ENCODE results near the gene CDKL1.
"Not testable (repeated sequence)": the region's sequence is repeated elsewhere in the genome, so short reads cannot be mapped to it uniquely, and the experiment has no call there.

CDKL1 gene

DNA sequence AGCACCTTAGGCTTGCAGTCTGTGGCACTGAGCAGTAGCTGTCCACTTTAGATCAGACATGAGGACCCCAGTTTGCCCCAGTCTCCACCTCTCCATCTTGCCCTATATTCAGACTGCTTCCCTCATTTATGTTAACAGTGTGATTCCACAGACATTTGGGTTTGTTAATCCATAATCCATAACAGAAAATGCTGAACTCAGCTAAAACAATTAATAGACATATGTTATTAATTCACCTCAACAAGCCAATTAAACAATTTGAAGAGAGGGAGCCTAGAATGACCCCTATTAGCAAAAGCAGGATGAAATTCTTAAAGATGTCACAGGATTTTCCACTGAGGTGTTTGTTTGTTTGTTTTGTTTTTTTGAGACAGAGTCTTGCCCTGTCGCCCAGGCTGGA is 9.1 kb downstream of the CDKL1 start:
- no peak for DNase-seq (ENCODE audit: low read depth in 2 of 2)

DNA sequence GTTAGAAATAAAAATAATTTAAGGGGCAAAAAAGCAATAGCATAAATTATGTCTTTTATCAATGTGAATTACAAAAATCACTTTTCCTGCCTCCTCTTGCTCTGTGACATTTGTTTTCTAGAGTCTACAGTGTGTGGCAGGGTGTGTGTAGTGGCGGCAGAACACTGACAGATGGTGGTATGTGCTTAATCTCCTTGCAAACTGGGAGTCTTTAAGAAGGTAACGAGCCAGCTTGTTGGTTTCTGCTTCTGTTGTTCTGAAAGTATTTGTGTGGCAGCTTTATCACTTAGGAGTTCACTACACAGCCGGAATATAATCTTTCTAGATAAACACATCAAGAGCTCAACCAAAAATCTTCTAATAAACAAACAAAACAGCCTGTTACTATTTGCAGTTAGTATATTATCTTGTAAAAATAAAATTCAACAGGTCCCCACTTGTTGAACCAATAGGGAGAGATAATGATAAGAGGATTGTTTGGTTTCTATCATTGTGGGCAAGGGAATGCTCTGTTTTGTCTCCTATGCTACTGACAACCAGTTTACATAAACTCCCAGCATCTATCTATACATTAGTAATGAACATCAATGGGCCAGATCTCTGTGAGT is 13.0 kb downstream of the CDKL1 start:
- no peak for DNase-seq (ENCODE audit: low read depth in 2 of 2)

- no peak for DNase-seq (ENCODE audit: low read depth in 2 of 2)
Measured at GRCh38 chr14:50381823-50382287, 14.8 kb downstream of the CDKL1 start.

DNA sequence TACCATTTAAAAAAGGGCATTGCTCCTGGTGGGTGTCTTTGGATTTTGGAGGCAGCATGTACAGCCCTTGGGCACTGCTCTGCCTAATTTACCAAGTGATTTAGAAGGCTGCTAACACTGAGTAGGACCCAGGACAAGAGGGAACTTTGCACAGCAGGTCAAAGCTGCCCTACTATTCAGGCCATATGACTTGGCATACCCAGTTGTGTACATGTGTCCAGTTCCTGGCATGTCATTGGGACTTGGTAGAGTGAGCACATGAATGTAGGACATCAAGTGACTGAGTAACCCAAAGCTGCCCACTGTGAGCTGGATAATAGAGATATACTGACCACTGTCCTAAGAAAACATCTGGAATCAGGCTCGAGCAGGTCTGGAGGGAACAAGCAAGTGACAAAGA is 15.7 kb downstream of the CDKL1 start:
- no peak for DNase-seq (ENCODE audit: low read depth in 2 of 2)

GRCh38 chr14:50380455-50380854 is 16.2 kb downstream of the CDKL1 start:
- DNase-seq (ENCODE audit: low read depth in 2 of 2), result no peak

GRCh38 chr14:50379563-50379962 is 17.1 kb downstream of the CDKL1 start:
- no peak for DNase-seq (ENCODE audit: low read depth in 2 of 2)

DNA sequence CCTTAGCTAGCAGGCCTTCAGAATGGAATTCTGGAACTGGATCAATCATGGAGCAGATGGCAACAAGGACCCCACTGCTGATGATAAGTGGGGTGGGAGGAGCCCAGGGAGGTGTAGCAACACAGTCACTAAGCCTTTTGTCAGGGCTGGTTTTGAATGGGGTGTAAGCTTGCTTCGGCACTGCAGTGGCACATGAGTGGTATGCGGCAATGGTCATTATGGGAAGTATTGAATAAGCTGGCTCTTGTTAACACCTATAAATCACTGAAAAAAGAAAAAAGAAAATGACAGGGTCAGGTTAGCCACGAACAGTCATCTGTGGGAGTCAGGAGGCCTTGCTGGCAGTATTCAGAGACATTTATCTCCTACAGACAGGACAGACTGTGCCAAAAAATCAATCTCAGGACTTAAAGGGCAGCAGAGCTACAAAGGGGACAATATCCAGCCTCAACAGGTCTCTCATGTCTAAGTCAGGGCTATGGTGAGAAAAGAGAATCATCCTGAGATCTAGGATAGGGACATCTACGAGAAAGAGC is 19.1 kb downstream of the CDKL1 start:
- no peak for DNase-seq (ENCODE audit: low read depth in 2 of 2)

DNA sequence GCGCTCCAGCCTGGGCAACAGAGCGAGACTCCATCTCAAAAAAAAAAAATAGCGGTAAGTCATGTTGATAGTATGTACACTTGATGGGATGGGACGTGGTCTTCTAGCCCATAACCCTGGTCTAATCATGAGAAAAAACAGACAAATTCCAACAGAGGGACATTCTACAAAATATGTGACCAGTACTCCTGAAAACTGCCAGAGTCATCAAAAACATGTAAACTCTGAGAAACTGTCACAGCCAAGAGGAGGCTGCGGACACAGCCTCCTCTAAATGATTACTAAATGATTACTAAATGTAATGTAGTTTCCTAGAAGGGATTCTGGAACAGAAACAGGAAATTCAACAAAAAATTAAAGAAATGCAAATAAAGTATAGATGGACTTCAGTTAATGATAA is 20.9 kb downstream of the CDKL1 start:
- DNase-seq (ENCODE audit: low read depth in 2 of 2), result no peak

DNA sequence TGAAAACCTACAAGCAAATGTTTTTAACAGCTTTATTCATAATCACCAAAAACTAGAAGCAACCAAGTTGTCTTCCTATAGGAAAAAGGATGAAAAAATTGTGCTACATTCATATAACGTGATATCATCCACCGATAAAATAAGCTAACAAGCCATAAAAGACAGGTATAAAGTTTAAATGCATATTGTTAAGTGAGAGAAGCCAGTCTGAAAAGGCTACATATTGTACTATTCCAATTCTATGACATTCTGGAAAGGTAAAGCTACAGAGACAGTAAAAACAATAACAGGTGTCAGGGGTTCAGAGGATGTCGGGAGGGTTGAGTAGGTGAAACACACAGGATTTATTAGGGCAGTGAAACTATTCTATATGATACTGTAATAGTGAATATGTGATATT is 22.7 kb downstream of the CDKL1 start:
- DNase-seq (ENCODE audit: low read depth in 2 of 2), result no peak

DNA sequence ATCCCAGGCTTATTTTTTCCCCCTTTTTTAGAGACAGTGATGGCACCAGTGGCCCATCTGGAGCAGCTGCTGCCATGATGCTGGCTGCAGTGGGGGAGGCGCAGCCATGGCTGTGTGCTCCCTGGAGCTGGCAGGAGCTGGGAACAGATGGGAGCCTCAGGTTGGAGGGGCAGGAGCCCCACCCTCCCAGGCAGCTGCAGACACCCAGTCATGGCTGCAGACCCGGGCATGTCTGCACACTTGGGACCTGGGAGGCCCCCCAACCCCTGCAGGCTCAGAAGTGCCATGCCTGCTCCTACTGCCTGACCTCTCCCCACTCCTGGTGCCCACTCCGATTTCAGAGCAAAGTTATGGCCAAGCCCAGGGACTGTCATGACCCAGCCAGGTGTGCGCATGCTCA is 25.1 kb downstream of the CDKL1 start:
- DNase-seq (ENCODE audit: low read depth in 2 of 2), result no peak

- DNase-seq (ENCODE audit: low read depth in 2 of 2), result no peak
Measured at GRCh38 chr14:50366589-50366988, 30.1 kb downstream of the CDKL1 start.

- DNase-seq (ENCODE audit: low read depth in 2 of 2), result no peak
Measured at GRCh38 chr14:50366115-50366514, 30.6 kb downstream of the CDKL1 start.

- DNase-seq (ENCODE audit: low read depth in 2 of 2), result not testable (repeated sequence)
Measured at GRCh38 chr14:50365572-50365971, 31.1 kb downstream of the CDKL1 start.

DNA sequence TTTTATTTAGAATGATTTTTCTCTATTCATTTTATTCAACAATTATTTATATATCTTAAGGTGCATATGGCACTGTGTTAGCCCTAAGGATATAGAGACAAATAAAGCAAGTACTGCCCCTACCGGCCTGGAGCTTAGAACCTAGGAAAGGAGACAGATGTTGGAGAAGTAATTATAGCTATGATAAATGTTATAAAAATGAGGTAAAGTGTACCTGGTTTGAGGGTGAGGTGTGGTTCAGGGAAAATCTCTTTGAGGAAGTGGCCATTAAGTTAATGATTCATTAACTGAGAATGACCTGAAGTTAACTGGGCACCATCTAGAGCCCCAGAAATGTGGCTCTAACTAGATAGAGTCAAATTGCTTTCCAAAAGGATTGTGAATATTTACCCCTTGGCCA is 31.9 kb downstream of the CDKL1 start:
- DNase-seq (ENCODE audit: low read depth in 2 of 2), result no peak

DNA sequence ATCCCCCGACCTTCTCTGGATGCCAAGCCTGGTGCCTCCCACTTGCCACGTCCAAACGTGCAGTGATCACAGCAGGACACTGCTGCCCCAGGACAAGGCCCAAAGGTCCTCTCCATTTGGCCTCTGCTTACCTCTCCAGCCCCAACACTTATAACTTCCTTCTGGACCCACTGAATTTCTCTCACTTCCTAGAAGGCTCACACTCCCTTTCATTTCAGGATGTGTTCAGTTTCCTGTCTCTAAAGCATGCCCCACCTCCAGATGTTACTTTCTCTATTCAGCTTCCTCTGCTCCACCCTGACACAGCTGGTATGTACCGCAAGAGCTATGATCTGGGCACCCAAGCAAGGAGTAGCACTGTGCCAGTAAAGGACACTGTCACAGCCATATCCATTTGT is 33.0 kb downstream of the CDKL1 start:
- DNase-seq (ENCODE audit: low read depth in 2 of 2), result no peak

GRCh38 chr14:50362764-50363713 is 33.6 kb downstream of the CDKL1 start:
- DNase-seq (ENCODE audit: low read depth in 2 of 2), result no peak

DNA sequence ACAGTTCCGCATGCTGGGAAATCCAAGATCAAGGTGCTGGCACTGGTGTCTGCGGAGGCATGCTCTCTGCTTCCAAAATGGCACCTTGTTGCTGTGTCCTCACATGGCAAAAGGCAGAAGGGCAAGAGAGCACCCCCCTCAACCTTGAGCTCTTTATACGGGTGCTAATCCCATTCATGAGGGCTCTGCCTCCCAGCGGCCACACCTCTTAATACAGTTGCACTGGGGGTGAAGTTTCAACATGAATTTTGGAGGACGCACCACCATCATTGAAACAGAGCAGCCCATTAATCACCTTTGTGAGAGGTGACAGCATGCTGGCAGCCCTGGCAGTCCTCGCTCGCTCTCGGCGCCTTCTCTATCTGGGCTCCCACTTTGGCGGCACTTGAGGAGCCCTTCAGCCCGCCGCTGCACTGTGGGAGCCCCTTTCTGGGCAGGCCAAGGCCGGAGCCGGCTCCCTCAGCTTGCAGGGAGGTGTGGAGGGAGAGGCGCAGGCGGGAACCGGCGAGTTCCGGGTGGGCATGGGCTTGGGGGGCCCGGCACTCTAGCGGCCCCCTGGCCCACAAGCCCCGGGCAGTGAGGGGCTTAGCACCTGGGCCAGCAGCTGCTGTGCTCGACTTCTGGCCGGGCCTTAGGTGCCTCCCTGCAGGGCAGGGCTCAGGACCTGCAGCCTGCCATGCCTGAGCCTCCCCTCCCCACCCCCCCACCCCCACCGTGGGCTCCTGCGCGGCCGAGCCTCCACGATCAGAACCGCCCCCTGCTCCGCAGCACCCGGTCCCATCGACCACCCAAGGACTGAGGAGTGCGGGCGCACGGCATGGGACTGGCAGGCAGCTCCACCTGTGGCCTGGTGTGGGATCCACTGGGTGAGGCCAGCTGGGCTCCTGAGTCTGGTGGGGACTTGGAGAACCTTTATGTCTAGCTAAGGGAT is 34.9 kb downstream of the CDKL1 start:
- not testable (repeated sequence) for DNase-seq (ENCODE audit: low read depth in 2 of 2)

- DNase-seq (ENCODE audit: low read depth in 2 of 2), result no peak
Measured at GRCh38 chr14:50360851-50361250, 35.8 kb downstream of the CDKL1 start.

DNA sequence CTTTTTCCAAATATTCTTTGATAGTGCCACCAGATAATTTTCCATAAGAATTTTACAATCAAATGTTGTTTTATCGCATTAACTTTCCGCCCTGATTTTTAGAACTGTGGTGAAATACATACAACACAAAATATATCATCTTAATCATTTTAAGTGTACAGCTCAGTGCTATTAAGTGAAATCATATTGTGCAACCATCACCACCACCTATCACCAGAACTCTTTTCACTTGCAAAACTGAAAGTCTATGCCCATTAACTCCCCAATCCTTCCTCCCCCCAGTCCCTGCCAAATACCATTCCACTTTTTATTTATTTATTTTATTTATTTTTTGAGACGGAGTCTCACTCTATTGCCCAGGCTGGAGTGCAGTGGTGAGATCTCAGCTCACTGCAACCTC is 36.6 kb downstream of the CDKL1 start:
- no peak for DNase-seq (ENCODE audit: low read depth in 2 of 2)

- DNase-seq (ENCODE audit: low read depth in 2 of 2), result no peak
Measured at GRCh38 chr14:50359631-50360030, 37.0 kb downstream of the CDKL1 start.

DNA sequence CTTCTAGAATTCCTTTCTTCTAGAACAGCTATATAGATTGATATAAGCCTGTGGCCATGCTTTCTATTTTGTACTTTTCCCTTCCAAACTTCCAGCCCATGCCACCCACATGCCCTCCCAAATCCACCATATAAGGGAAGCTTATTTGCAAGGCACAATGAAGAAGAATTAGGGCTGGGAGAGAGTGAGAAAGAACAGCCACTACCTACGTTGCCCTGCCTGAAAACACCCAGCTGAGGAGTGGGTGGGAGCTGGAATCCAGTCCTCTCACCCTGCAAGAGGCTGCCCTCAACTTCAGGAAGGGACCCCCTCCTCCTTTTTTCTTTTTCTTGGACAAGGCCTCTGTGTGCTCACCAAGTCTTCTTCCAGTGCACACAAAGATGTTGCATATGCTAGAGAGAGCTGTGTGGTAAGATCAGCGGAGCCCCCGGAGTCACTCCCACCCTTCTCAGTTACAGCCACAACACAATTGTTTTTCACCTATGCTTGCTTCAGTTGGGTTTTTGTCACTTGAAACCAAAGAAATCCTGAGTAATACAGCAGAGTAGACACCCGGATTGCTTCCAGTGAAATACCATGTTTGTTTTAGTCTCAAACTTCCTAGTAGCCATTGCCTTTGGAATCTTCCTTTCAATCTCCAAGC is 38.8 kb downstream of the CDKL1 start:
- no peak for DNase-seq (ENCODE audit: low read depth in 2 of 2)

All from activated CD8-positive, alpha-beta memory T cell treated with anti-CD3 and anti-CD28 coated beads for 4 hours (primary cell).